ENCODE results near the gene EEF2. TPM values are rescaled to one million over a fixed set of nuclear protein-coding genes. Genes with fewer than 3 reads are reported as not detected.
A peak's percentile ranks its signal among the peaks of the same experiment; 100 is the strongest.

EEF2 gene
- total RNA-seq, 2 donors from 2014 or later = 1,913 to 2,886 TPM

DNA sequence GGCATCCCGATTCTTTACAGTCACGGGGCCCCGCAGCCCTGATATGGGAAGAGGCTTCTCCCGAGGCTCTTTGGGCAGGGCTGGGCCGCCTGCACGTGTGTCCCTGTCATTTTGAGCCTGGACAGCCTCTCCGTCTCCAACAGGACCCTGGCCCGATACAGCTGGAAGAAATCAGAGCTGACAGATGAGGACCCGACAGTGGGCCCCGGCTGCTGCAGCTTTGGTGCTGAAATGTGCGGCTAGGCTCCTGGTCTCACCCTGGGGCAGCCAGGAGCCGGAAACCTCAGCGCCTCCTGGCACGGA lies 25.5 kb upstream of the EEF2 start:
- TF ChIP-seq, protein P1, sequence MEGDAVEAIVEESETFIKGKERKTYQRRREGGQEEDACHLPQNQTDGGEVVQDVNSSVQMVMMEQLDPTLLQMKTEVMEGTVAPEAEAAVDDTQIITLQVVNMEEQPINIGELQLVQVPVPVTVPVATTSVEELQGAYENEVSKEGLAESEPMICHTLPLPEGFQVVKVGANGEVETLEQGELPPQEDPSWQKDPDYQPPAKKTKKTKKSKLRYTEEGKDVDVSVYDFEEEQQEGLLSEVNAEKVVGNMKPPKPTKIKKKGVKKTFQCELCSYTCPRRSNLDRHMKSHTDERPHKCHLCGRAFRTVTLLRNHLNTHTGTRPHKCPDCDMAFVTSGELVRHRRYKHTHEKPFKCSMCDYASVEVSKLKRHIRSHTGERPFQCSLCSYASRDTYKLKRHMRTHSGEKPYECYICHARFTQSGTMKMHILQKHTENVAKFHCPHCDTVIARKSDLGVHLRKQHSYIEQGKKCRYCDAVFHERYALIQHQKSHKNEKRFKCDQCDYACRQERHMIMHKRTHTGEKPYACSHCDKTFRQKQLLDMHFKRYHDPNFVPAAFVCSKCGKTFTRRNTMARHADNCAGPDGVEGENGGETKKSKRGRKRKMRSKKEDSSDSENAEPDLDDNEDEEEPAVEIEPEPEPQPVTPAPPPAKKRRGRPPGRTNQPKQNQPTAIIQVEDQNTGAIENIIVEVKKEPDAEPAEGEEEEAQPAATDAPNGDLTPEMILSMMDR (conservative IDR thresholded peaks at IDR 0.05) = no peak
- Mint-ChIP-seq H3K4me3 (no peak overlapping the region), H3K36me3 (ENCODE audit: low read depth) (peaks cover 14% of the 10 kb centered on the region), H3K9me3 (no peaks in the 10 kb centered on the region), H3K27me3 (ENCODE audit: insufficient read depth) (no peaks in the 10 kb centered on the region), H3K4me1 (peaks cover 12% of the 10 kb centered on the region), H3K27ac (no peak overlapping the region)
- DNase-seq = no peak
- Histone ChIP-seq H3K4me1 (ENCODE audit: control insufficient read depth, insufficient read depth, low read length) (peaks cover 8% of the 10 kb centered on the region), H3K27me3 (ENCODE audit: control insufficient read depth, insufficient read depth, low read length, poor library complexity, severe bottlenecking) (no peaks in the 10 kb centered on the region), H3K4me3 (ENCODE audit: low read length) (no peak overlapping the region), H3K27ac (ENCODE audit: low read depth, low read length) (no peak overlapping the region), H3K9ac (ENCODE audit: extremely low read depth, low read length, poor library complexity, severe bottlenecking) (no peak overlapping the region), H3K36me3 (ENCODE audit: control insufficient read depth, insufficient read depth, low read length) (peaks cover 12% of the 10 kb centered on the region), H3K9me3 (ENCODE audit: control insufficient read depth, low read length) (no peaks in the 10 kb centered on the region)
- WGBS, 2 experiments (ENCODE audit: insufficient coverage in 1 of 2, insufficient read length in 1 of 2) = 92 to 94% methylated on average over 9 to 14 of the region's 14 CpGs

DNA sequence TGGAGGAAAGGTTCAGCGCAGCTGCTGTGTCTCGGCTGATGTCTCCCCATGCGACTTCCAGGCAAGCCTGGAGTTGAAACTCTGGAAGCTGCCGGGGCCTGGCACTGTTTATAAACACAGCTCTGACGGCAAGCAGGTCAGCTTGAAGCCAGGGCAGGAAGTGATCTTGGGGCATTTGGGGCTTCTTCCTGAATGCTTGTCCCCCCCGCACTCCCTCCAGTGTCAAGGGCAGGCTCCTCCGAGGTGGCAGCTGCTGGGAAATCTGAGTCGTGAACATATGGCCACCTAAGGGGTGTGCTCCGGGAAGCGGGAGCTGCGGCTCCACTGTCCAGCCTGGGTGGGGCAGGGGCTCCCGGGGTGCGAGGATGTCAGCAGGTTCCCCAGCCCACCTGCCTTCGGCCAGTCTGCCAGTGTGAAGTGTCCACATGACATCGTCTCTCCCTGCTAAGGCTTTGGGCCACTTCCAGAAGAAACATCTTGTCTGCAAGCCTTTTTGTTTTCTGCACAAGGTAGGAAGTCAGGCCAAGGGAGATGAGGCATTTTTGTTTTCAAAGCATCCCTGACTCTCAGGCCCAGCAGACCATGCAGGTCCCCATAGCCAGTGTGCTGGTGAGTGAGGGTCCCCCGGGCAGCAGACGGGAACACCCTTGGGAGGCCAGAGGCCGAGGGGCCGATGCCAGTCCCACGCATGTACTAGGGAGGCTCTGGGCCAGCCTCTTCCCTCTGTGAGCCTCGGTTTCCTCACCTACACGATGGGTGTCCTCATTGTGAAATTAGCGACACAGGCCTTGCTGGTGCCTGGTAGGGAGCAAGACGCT lies 24.9 kb upstream of the EEF2 start:
- H3K9me3 Mint-ChIP-seq = no peaks in the 10 kb centered on the region

DNA sequence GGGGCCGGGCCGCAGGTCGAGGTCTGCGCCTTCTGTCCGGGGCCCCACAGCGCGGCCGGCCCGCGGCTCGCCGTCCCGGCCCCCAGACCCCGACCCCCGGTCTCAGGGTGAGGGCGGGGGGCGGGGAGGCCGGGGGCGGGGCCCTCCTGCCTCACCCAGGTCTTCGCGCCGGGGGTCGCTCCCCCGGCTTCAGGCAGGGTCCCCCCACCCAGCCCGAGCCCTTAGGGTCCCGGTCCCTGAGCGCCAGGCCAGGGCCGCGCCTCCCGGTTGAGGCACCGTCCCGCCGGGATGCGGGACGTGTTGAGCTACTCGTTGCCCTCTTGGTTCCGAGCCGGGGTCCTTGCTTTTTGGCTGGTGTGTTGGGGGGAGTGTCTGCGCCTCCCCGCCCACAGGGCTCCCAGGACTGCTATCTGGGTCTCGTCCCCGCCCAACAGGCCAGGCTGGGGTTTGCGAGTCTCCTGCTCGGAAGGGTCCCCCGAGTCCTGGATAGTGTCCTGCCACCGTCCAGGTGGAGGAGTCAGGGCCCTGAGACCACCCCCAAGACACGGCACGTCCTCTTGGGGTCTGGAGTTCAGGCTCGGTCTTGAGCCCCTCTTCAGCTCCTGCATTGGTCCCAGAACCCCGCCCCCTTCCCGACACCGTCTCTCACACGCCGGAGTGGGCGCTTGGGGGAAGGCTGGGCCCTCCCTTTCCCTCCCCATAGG lies 22.7 kb upstream of the EEF2 start:
- Histone ChIP-seq H3K36me3 (ENCODE audit: control insufficient read depth, insufficient read depth, low read length) (peaks cover under 1% of the 10 kb centered on the region), H3K9me3 (ENCODE audit: control insufficient read depth, low read length) (no peaks in the 10 kb centered on the region), H3K27me3 (ENCODE audit: control insufficient read depth, insufficient read depth, low read length, poor library complexity, severe bottlenecking) (no peaks in the 10 kb centered on the region), H3K4me1 (ENCODE audit: control insufficient read depth, insufficient read depth, low read length) (peaks cover 8% of the 10 kb centered on the region), H3K4me3 (ENCODE audit: low read length) (peak overlapping the region; percentile 91), H3K9ac (ENCODE audit: extremely low read depth, low read length, poor library complexity, severe bottlenecking) (peak overlapping the region; percentile 66), H3K27ac (ENCODE audit: low read depth, low read length) (no peak overlapping the region)
- H3K4me3 Mint-ChIP-seq = peak overlapping the region; percentile 84
- H3K27ac Mint-ChIP-seq = peak overlapping the region; percentile 76
- H3K27me3 Mint-ChIP-seq (ENCODE audit: insufficient read depth) = no peaks in the 10 kb centered on the region
- H3K9me3 Mint-ChIP-seq = no peaks in the 10 kb centered on the region
- H3K4me1 Mint-ChIP-seq = peaks cover 12% of the 10 kb centered on the region
- WGBS, 2 experiments (ENCODE audit: insufficient coverage in 1 of 2, insufficient read length in 1 of 2) = 0 to 3% methylated on average over 13 to 55 of the region's 55 CpGs
- H3K36me3 Mint-ChIP-seq (ENCODE audit: low read depth) = peaks cover 8% of the 10 kb centered on the region
- TF ChIP-seq, protein P1 (conservative IDR thresholded peaks at IDR 0.05) = no peak
- peak; percentile 65 for DNase-seq

More for the DNA sequence above, 24.9 kb upstream of the EEF2 start:
- H3K4me1 ChIP-seq (ENCODE audit: control insufficient read depth, insufficient read depth, low read length) = peaks cover 8% of the 10 kb centered on the region
- no peaks in the 10 kb centered on the region for H3K27me3 ChIP-seq (ENCODE audit: control insufficient read depth, insufficient read depth, low read length, poor library complexity, severe bottlenecking)
- Mint-ChIP-seq H3K27me3 (ENCODE audit: insufficient read depth) (no peaks in the 10 kb centered on the region), H3K4me3 (peak overlapping the region; percentile 84), H3K27ac (no peak overlapping the region), H3K4me1 (peaks cover 12% of the 10 kb centered on the region), H3K36me3 (ENCODE audit: low read depth) (peaks cover 14% of the 10 kb centered on the region)
- no peak for DNase-seq
- WGBS, 2 experiments (ENCODE audit: insufficient coverage in 1 of 2, insufficient read length in 1 of 2) = 93 to 94% methylated on average over 22 to 24 of the region's 24 CpGs
- peaks cover 12% of the 10 kb centered on the region for H3K36me3 ChIP-seq (ENCODE audit: control insufficient read depth, insufficient read depth, low read length)
- H3K9ac ChIP-seq (ENCODE audit: extremely low read depth, low read length, poor library complexity, severe bottlenecking) = no peak overlapping the region
- H3K9me3 ChIP-seq (ENCODE audit: control insufficient read depth, low read length) = no peaks in the 10 kb centered on the region
- H3K27ac ChIP-seq (ENCODE audit: low read depth, low read length) = no peak overlapping the region
- no peak overlapping the region for H3K4me3 ChIP-seq (ENCODE audit: low read length)
- TF ChIP-seq, protein P1 (conservative IDR thresholded peaks at IDR 0.05) = no peak

Measured in endodermal cell (in vitro differentiated cells).